B cell (primary cell): ENCODE data around the gene RARB. TPM values are rescaled to one million over a fixed set of nuclear protein-coding genes. Genes with fewer than 3 reads are reported as not detected.

ENCODE experiments used
- ATAC-seq: fragments of 200-7000 bp; cut with Tn5 transposase; one replicate; pipeline ENCODE4 v1.10.0; 2021; ENCODE audit warnings: low read depth, mild to moderate bottlenecking, moderate number of reproducible peaks, moderate library complexity
- CTCF ChIA-PET: fragments of 350-600 bp; sonication (Branson Sonifier 250); formaldehyde crosslinking; loops from one replicate; lab custom pipeline; 2021; ENCODE audit warnings: antibody characterized with exemption, inconsistent platforms; lab: Charles Lee
- POLR2A ChIA-PET: fragments of 350-600 bp; sonication (Branson Sonifier 250); formaldehyde crosslinking; loops from one replicate; lab custom pipeline; 2021; ENCODE audit warnings: antibody characterized with exemption; lab: Charles Lee
- DNase-seq: peaks from one replicate; pipeline ENCODE4 v3.0.0; 2013
- H2AFZ ChIP-seq: 2 replicates; pipeline ENCODE4 v1.6.1; 2012; ENCODE audit warnings: mild to moderate bottlenecking, low read depth, low read length; ENCODE audit not compliant: insufficient read depth, poor library complexity, severe bottlenecking
- H3K27ac ChIP-seq, 2 donors: 1 replicate in 1 of 2; 2 replicates in 1 of 2; pipeline ENCODE4 v1.5.1; 2012 to 2013; ENCODE audit warnings: low read length in 2 of 2, mild to moderate bottlenecking in 2 of 2, moderate library complexity in 1 of 2
- H3K27me3 ChIP-seq, 4 experiments: fragments of 200-600 bp in 1 of 4; sonication (generic) in 1 of 4; replicated peaks in 1 of 4; 1 replicate in 2 of 4; 2 replicates in 2 of 4; pipeline versions ENCODE4 v1.6.1 to v1.7.0; 2013 to 2016; ENCODE audit warnings: low read length in 3 of 4, mild to moderate bottlenecking in 2 of 4, mixed read lengths in 1 of 4, moderate library complexity in 1 of 4; ENCODE audit not compliant: insufficient read depth in 4 of 4, control insufficient read depth in 3 of 4; ENCODE audit errors: control extremely low read depth in 1 of 4
- H3K36me3 ChIP-seq, 2 experiments: replicated peaks in 1 of 2; 1 replicate in 1 of 2; 2 replicates in 1 of 2; pipeline versions ENCODE4 v1.6.1 to v1.7.1; 2013; ENCODE audit warnings: low read length in 1 of 2; ENCODE audit not compliant: insufficient read depth in 2 of 2, control insufficient read depth in 1 of 2; ENCODE audit errors: control extremely low read depth in 1 of 2, extremely low read depth in 1 of 2
- H3K4me1 ChIP-seq, 2 donors: fragments of 200-600 bp in 1 of 2; sonication (generic) in 1 of 2; 1 replicate in 1 of 2; 2 replicates in 1 of 2; pipeline versions ENCODE4 v1.5.1 to v1.6.1; 2013 to 2017; ENCODE audit warnings: low read length in 2 of 2; ENCODE audit not compliant: control insufficient read depth in 2 of 2, insufficient read depth in 2 of 2
- H3K4me2 ChIP-seq: replicated peaks from 2 replicates; pipeline ENCODE3; 2012; ENCODE audit warnings: mild to moderate bottlenecking, low read depth, low read length; ENCODE audit not compliant: poor library complexity, severe bottlenecking
- H3K4me3 ChIP-seq, 5 experiments: fragments of 200-600 bp in 1 of 5; sonication (generic) in 1 of 5; 1 replicate in 3 of 5; 2 replicates in 2 of 5; pipeline versions ENCODE4 v1.5.1 to v1.7.0; 2011 to 2016; ENCODE audit warnings: low read length in 4 of 5, mild to moderate bottlenecking in 4 of 5, low read depth in 2 of 5, control low read depth in 1 of 5, moderate library complexity in 1 of 5; ENCODE audit not compliant: insufficient read depth in 1 of 5; ENCODE audit errors: control extremely low read depth in 1 of 5, extremely low read depth in 1 of 5
- H3K79me2 ChIP-seq: fragments of 200-600 bp; sonication (generic); one replicate; pipeline ENCODE4 v1.6.0; 2016; ENCODE audit warnings: low read length; ENCODE audit not compliant: control insufficient read depth, insufficient read depth
- H3K9ac ChIP-seq: fragments of 200-600 bp; sonication (generic); 2 replicates; pipeline ENCODE4 v1.6.1; 2017; ENCODE audit warnings: mild to moderate bottlenecking, low read length, moderate library complexity
- H3K9me3 ChIP-seq, 3 donors: one replicate each; pipeline versions ENCODE4 v1.6.1 to v1.7.1; 2013; ENCODE audit warnings: low read length in 2 of 3; ENCODE audit not compliant: control insufficient read depth in 2 of 3, insufficient read depth in 1 of 3; ENCODE audit errors: control extremely low read depth in 1 of 3
- H4K20me1 ChIP-seq: 2 replicates; pipeline ENCODE4 v1.6.0; 2012; ENCODE audit warnings: mild to moderate bottlenecking, low read length; ENCODE audit not compliant: insufficient read depth, control insufficient read depth, poor library complexity, severe bottlenecking
- H3K27ac Mint-ChIP-seq: one replicate; pipeline ENCODE4 v1.8.0; 2021; ENCODE audit warnings: mixed read lengths
- H3K27me3 Mint-ChIP-seq: one replicate; pipeline ENCODE4 v1.8.0; 2021; ENCODE audit warnings: mixed read lengths
- H3K4me1 Mint-ChIP-seq: one replicate; pipeline ENCODE4 v1.8.0; 2021; ENCODE audit warnings: mixed read lengths
- H3K4me3 Mint-ChIP-seq: one replicate; pipeline ENCODE4 v1.8.0; 2021; ENCODE audit warnings: mixed read lengths
- H3K9me3 Mint-ChIP-seq: one replicate; pipeline ENCODE4 v1.8.0; 2022; ENCODE audit warnings: mixed read lengths; ENCODE audit not compliant: insufficient read depth
- EZH2 ChIP-seq: IDR thresholded peaks from 2 replicates; pipeline ENCODE4 v1.6.1; 2012; ENCODE audit warnings: borderline replicate concordance, low read depth, mild to moderate bottlenecking, moderate library complexity, low read length; ENCODE audit not compliant: insufficient read depth, poor library complexity, severe bottlenecking
- WGBS: methylation state at CpG from one replicate; pipeline ENCODE4 v1.1.5; 2013; ENCODE audit warnings: missing lambda C conversion rate; ENCODE audit not compliant: insufficient coverage; 5-methylcytosine and 5-hydroxymethylcytosine counted together
- intact Hi-C: fragments of 100-400 bp; cut with micrococcal nuclease; formaldehyde crosslinking; loops from one replicate; pipeline ENCODE4 v1.10.0; 2022
- polyA plus RNA-seq: library from polyadenylated mRNA; depleted of rRNA; stranded (reverse); fragments of >200 nt; gene quantifications from 2 replicates; pipeline ENCODE4 v1.2.3, GENCODE V29; 2012
- total RNA-seq, 2 donors: library from RNA; stranded (reverse); fragments of 120-200 nt in 1 of 2; gene quantifications; 1 replicate in 1 of 2; 2 replicates in 1 of 2; pipeline versions ENCODE4 v1.2.3 to v1.2.4, GENCODE V29; 2013 to 2022
- TF ChIP-seq, protein P1 (sequence below): fragments of 200-600 bp; IDR thresholded peaks from one replicate; pipeline ENCODE4 v1.8.0; 2022; ENCODE audit warnings: antibody characterized with exemption, mild to moderate bottlenecking

Gene RARB
- total and polyA plus RNA-seq, 2 donors (not counting 1 experiment from before 2014, with no cell fraction given): not detected

GRCh38 chr3:25611193-25611592, 183.1 kb downstream of the RARB start:
- ChIA-PET CTCF (interaction anchor here (0.7 kb wide), 2 partner anchors 36 to 212 kb away, joined by 3 to 4 read pairs; no protein-coding TSS in a partner anchor), POLR2A (no interaction called here)
- WGBS: 88% methylated on average over 4 of the region's 5 CpGs
- no peaks in the 10 kb centered on the region for H3K9me3 Mint-ChIP-seq
- Histone ChIP-seq H3K4me1 (no peaks in the 10 kb centered on the region), H3K27me3 (no peaks in the 10 kb centered on the region), H3K4me3 (no peak overlapping the region), H3K4me2 (no peak overlapping the region), H3K36me3 (peaks cover 20 to 83% of the 10 kb centered on the region in 2 experiments), H3K79me2 (peaks cover 3% of the 10 kb centered on the region), H3K27ac (no peak overlapping the region), H3K9ac (no peak overlapping the region), H4K20me1 (peaks cover 6% of the 10 kb centered on the region), H3K9me3 (no peaks in the 10 kb centered on the region), H2AFZ (no peak overlapping the region)
- no peak for TF ChIP-seq EZH2
- TF ChIP-seq, protein P1, sequence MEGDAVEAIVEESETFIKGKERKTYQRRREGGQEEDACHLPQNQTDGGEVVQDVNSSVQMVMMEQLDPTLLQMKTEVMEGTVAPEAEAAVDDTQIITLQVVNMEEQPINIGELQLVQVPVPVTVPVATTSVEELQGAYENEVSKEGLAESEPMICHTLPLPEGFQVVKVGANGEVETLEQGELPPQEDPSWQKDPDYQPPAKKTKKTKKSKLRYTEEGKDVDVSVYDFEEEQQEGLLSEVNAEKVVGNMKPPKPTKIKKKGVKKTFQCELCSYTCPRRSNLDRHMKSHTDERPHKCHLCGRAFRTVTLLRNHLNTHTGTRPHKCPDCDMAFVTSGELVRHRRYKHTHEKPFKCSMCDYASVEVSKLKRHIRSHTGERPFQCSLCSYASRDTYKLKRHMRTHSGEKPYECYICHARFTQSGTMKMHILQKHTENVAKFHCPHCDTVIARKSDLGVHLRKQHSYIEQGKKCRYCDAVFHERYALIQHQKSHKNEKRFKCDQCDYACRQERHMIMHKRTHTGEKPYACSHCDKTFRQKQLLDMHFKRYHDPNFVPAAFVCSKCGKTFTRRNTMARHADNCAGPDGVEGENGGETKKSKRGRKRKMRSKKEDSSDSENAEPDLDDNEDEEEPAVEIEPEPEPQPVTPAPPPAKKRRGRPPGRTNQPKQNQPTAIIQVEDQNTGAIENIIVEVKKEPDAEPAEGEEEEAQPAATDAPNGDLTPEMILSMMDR: no peak
- no peak overlapping the region for H3K27ac Mint-ChIP-seq
- no peaks in the 10 kb centered on the region for H3K27me3 Mint-ChIP-seq
- ATAC-seq (no peak), DNase-seq (no peak)
- no peak overlapping the region for H3K4me3 Mint-ChIP-seq
- no peaks in the 10 kb centered on the region for H3K4me1 Mint-ChIP-seq
- intact Hi-C loops: no loop called here

DNA sequence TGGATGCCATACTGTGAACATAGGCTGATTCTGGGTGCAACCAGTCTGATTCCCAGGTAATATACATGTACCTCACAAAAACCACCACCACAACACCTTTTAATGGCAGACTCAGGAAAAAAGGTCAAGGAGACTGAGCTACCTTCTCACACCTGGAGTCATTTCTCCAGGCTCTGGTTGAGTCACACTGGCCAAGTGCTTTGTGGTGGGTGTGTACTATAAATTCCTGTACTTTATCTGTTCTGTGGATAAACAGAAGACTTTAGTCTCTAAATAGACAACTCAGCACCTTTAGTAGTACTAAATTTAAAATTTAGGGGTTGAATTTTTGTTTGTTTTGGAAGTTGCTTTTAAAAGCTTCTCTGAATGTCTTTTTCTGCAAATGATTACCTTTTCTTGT, 190.0 kb downstream of the RARB start:
- H3K4me2 ChIP-seq: no peak overlapping the region
- no peaks in the 10 kb centered on the region for H3K9me3 ChIP-seq
- POLR2A ChIA-PET: no interaction called here
- H4K20me1 ChIP-seq: no peaks in the 10 kb centered on the region
- H3K4me3 ChIP-seq: no peak overlapping the region
- CTCF ChIA-PET: interaction anchor here (1.4 kb wide), 1 partner anchor 23 kb away, joined by 3 read pairs; no protein-coding TSS in a partner anchor
- Mint-ChIP-seq H3K4me1 (no peaks in the 10 kb centered on the region), H3K9me3 (no peaks in the 10 kb centered on the region), H3K27ac (no peak overlapping the region), H3K4me3 (no peak overlapping the region), H3K27me3 (no peaks in the 10 kb centered on the region)
- ATAC-seq (no peak), DNase-seq (no peak)
- peaks cover 5% of the 10 kb centered on the region for H3K79me2 ChIP-seq
- H3K4me1 ChIP-seq: no peaks in the 10 kb centered on the region
- TF ChIP-seq, protein P1: no peak
- TF ChIP-seq EZH2: no peak
- no peak overlapping the region for H2AFZ ChIP-seq
- intact Hi-C loops: no loop called here
- H3K9ac ChIP-seq: no peak overlapping the region
- H3K27ac ChIP-seq: no peak overlapping the region
- no peaks in the 10 kb centered on the region for H3K27me3 ChIP-seq
- peaks cover 6 to 57% of the 10 kb centered on the region in 2 experiments for H3K36me3 ChIP-seq
